GM21786 (cell line): Measurements from ENCODE around the gene PDP2.
"Not testable (repeated sequence)": the region's sequence is repeated elsewhere in the genome, so short reads cannot be mapped to it uniquely, and the experiment has no call there.

ENCODE experiments used
- ATAC-seq: cut with Tn5 transposase; IDR thresholded peaks from one replicate; pipeline ENCODE4 v1.9.1; 2021; ENCODE audit not compliant: unreplicated experiment

Gene PDP2

DNA sequence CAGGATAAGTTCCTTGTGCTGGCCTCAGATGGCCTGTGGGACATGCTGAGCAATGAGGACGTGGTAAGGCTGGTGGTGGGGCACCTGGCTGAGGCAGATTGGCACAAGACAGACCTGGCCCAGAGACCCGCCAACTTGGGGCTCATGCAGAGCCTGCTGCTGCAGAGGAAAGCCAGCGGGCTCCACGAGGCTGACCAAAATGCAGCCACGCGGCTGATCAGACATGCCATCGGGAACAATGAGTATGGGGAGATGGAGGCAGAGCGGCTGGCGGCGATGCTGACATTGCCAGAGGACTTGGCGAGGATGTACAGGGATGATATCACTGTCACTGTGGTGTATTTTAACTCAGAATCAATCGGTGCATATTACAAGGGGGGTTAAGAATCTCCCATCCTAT is 5.2 kb downstream of the PDP2 start:
- no peak for ATAC-seq

DNA sequence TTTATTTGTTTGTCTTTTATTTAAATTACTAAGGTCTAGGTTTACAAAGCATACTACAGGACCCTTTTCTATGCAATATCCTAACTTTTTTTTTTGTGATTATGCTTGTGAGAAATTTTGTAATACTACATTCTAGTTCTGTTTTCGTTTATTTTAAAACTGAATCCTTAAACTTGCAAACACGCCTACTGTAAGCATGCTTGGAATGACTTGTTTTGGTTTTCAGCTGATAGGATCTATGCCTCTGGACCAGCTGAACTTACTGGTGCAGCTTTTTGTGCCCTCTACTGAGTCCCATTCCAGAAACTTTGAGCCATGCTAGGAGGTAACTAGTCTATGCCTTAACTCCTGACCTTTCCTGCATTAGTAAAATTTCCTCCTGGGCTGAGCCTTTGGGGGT is 6.0 kb downstream of the PDP2 start:
- no peak for ATAC-seq

DNA sequence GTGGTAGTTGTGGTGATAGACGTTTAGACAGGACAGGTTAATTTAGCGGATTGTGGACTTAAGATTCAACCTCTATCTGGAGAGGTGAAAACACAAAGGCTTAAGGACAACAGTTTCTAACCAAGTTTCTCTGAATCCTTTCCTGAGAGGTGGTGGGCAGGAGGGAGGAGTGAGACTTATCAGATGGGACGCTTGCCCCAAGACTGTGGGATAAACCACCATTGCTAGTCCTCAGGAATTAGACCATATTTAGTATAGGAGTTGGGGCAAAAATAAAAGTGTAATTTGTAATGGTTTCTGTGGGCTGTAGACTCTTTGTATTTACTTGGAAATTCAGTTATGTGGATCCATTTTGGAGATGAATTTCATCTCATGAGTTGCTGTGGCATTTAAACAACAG is 6.6 kb downstream of the PDP2 start:
- ATAC-seq, result no peak

DNA sequence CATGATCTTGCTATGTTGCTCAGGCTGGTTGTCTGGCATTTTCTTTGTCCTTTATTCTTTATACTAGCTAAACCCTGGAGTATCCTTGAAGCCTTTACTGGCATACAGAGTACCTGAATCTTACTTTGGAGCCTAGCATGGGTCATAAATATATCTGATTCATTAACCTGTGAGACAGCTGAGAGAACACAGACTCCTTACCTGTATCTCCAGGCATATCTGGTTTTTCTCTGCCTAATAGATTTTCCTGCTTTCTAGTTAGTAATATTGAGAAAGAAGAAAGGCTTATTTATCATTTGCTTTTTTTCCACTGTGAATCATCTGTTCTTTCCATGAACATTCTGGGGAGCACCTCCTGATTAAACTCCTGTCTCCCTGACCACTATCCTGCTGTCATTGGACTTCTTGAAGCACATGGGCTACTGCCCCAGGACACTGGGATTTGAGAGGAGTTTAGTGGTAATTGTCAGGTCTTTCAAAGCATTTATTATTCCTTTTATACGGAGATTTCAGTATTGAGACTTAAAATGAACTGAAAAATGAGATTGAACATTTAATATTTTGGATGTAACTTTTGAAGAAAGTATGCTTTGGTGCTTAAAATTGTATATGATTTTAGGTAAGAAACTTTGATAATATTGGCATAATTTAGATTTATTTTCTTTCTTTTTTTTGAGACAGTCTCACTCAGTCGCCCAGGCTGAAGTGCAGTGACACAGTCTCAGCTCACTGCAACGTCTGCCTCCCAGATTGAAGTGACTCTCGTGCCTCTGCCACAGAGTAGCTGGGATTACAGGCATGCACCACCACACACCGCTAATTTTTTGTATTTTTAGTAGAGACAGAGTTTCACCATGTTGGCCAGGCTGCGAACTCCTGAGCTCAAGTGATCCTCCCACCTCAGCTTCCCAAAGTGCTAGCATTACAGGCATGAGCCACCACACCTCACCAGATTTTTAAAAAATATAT is 8.6 kb downstream of the PDP2 start:
- ATAC-seq, result no peak

DNA sequence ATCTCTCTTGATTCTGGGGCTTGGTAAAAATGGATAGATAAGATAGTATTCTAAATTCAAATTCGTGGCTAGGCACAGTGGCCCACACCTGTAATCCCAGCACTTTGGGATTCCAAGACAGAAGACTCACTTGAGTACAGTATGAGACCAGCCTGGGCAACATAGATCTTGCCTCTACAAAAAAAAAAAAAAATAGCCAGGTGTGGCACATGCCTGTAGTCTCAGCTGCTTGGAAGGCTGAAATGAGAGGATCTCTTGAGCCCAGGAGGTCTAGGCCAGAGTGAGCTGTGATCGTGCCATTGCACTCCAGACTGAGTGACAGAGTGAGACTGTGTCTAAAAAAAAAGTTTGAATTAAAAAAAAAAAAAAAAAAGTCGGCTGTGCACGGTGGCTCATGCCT is 9.3 kb downstream of the PDP2 start:
- ATAC-seq, result no peak

DNA sequence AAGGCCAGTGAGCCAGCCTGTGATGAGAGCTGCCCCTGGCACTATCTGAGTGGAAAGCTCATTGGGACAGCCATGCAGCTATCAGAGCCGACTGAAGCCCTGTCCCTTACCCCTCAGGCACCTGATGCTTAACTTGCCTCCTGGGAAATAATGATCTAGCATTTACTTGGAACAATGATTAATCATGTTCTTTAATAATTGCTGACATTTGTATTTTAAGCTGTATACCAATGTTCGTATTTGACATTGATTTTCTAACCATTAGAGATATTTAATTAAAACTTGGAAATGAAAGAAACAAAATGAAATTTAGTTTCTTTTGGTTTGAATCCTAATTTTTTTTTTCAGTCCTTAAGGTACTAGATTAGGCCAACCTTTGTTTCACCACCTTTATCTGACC is 10.5 kb downstream of the PDP2 start:
- ATAC-seq, result no peak

DNA sequence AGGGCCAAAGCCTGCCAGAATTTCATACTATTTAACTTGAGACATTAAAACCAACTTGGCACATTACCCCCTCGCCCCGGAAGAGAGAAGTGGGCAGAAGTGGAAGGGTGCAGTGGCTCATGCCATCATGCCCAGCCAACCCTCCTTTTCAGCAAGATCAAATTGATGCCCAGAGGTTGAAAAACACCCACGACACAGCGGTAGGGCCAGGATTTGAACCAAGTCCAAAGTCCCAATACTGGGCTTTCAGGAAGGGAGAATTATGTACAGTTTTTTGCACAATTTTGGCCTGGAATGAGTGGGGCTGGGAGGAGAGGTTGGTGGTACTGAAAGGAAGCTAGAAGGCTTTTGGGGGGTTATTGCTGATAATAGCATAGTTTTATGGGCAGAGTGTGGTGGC is 11.0 kb downstream of the PDP2 start:
- ATAC-seq, result no peak

DNA sequence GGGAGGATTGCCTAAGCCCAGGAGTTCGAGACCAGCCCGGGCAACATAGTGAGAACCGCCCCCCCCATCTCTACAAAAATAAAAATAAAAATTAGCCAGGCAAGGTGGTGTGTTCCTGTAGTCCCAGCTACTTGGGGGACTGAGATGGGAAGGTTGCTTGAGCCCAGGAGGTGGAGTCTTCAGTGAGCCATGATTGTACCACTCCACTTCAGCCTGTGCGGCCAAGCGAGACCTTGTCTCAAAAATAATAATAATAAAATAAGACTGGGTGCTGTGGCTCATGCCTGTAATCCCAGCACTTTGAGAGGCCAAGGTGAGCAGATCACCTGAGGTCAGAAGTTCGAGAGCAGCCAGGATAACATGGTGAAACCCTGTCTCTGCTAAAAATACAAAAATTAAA is 11.5 kb downstream of the PDP2 start:
- no peak for ATAC-seq

DNA sequence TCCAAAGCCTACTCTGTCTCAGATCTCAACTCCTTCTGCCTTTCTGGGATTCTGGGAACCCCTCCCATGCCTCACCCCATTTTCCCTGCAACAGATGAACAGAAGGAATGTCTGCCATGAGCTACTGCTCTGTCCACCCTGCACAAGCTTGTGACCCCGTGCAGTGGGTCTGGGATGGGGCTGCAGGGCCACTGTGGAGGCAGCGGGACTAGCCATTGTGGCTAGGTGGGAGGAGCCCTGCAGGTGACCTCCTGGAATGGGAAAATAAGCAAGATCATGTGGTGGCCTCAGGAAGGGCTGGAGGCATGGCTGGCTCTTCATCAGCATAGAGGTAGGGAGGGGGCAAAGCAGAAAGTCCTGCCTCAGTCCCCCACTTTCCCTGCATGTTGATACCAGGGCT is 13.7 kb downstream of the PDP2 start:
- no peak for ATAC-seq

DNA sequence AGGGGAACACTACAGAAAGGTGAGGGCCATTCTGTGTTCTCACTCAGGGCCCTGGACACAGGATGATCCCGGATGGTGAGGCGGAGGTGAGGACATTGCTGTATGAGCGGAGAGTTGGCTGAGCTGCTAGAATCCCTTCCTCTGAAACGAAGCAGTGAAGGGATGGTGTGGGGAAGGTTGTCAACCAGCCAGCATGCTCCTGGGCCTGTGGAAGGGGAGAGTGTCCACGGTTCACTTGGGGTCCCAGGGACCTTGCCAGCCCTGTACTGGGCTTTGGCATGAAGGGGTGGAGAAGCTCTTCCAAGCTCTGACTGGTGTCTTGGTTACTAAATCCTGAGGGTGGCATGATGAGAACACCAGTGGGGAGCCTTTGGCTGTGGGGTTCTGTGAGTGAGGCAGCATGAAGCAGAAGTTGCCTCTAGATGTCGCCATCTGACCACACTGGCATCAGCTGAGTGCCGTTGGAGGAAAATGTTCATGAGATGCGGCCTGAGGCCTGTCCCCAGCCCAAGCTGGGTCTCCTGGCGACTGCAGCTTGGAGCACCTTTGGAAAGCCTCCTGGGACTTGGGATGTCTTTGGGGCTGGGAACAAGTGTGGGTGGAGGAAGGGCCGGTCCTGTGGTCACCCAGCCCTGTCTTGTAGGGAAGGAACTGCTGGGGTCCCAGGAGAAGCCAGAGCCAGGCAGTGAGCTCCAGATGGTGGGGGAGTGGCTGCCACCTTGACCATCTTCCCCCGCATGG is 14.8 kb downstream of the PDP2 start:
- no peak for ATAC-seq

DNA sequence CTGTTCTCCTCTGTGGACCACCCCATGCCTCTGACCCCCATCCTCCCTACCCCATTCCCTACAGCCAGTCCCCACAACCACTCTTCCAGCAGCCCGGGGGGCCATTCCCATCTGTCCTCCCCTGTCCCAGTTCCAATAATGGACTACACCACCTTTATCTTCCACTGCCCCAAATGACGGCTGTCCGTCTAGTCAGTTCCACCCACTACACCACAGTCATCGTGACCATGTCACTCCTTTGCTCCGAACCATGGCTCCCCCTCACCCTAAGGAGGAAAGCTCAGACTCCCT is 15.3 kb downstream of the PDP2 start:
- no peak for ATAC-seq

DNA sequence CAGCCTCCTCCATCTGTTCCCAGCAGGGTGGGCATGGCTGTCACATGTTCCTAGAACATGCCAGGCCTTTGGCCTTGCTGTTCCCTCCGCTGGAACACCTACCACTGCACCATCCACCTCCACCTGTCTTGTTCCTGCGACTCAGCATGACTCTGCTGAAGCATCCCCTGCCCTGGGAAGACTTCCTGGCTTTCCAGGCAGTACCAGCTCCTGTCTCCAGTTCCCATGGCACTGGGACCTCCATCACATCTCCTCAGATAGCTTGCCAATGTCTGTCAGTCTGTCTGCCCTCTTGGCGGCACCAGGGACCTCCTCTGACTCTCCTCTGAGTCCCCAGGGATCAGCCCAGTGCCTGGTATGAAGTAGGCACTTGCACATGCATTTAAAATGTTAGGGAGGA is 15.7 kb downstream of the PDP2 start:
- no peak for ATAC-seq

DNA sequence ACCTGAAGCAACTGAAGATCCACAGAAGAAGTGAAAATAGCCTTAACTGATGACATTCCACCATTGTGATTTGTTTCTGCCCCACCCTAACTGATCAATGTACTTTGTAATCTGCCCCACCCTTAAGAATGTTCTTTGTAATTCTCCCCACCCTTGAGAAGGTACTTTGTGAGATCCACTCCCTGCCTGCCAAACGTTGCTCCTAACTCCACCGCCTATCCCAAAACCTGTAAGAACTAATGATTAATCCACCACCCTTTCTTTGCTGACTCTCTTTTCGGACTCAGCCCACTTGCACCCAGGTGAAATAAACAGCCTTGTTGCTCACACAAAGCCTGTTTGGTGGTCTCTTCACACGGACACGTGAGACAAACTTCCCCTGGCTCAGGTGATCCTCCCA is 16.4 kb downstream of the PDP2 start:
- ATAC-seq, result not testable (repeated sequence)

DNA sequence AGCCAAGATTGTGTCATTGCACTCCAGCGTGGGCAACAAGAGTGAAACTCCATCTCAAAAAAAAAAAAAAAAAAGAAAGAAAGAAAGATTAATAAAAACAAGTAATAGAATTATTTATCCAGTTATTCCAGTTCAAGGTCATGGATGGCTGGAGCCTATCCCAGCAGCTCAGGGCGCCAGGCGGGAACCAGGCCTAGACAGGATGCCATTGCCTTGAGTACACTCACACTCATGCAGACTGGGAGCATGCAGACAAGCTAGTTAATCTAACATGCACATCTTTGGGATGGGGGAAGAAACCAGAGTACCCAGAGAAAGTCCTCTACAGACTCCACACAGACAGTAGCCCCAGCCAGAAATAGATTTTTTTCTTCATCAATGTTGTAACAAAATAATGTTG is 17.9 kb downstream of the PDP2 start:
- ATAC-seq, result no peak

DNA sequence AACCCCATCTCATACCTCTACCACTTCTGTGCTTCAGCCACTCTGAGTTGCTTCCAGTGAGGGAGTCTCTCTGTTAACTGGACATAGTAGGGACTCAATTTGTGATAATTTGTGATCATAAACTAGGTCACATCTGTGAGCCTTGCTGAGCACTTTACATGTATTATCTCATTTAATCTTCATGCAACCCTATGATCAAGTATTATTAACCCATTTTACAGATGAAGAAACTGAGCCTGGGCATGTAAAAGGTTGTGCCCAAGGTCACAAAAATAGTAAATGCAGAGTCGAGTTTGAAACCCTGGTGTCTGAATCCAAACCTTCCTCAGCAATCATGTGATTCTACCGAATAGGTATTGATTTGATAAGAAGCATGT is 18.6 kb downstream of the PDP2 start:
- ATAC-seq, result no peak

DNA sequence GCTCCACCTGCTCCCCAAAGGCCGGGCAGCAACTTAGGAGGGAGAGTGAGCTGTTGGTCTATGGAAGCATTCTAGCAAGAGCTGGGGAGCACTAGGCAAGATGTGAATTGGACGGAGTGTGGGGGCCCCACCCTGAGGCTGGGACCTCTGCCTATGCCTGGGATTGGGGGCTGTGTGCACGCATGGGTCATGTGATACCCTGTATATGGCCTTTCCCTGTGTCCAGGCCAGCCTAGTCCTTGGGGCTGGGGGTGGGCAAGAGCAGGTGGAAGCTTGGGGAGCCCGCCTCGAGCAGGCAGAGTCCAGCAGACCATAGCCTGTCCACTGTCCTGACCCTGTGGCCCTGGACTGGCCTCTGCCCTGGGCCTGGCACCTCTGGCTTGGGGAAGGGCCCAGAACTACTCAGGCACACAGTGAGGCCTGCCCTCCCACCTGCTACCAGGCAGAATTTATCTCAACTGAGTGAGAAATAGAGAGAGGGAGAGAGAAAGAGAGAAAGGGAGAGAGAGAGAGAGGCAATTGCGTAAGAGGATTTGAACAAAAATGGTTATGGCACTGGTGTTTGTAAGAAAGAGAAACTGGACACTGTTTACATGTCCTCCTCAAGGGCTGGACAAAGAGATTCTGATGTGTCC is 19.1 kb downstream of the PDP2 start:
- ATAC-seq, result no peak

DNA sequence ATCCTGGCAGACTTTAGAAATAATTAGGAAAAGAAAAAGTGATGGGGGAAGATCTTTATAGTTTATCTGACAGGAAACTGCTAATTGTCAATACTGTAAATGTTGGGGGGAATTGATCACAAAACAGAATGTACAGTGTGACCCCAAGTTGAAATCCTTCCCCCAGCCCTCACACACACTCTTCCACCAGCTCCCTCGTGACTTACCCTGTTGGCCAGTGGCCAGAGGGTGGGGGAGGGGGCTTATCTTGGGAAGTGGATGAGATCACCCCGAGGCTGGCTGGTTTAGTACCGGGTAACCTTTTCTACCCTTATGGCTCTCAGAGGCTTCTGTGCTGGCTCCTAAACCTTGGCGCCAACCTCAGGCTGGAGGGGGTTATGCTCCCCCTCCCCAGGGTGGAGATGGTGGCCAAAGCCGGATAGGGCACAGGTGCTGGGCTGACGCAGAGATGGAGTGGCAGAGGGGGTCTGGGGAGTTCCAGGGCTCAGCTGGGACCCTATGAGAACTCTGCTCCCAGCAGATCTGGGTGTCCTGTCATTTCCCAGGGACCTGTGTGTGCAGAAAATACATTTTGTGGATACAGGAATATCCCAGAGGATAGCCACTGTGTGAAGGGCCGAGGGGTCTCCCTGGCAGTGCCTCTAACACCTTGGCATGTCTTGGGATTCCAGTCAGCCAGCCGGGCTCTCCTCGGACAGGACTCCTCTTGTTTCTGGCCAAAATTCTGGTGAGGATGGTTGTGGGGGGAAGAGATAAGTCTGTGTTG is 19.8 kb downstream of the PDP2 start:
- no peak for ATAC-seq

DNA sequence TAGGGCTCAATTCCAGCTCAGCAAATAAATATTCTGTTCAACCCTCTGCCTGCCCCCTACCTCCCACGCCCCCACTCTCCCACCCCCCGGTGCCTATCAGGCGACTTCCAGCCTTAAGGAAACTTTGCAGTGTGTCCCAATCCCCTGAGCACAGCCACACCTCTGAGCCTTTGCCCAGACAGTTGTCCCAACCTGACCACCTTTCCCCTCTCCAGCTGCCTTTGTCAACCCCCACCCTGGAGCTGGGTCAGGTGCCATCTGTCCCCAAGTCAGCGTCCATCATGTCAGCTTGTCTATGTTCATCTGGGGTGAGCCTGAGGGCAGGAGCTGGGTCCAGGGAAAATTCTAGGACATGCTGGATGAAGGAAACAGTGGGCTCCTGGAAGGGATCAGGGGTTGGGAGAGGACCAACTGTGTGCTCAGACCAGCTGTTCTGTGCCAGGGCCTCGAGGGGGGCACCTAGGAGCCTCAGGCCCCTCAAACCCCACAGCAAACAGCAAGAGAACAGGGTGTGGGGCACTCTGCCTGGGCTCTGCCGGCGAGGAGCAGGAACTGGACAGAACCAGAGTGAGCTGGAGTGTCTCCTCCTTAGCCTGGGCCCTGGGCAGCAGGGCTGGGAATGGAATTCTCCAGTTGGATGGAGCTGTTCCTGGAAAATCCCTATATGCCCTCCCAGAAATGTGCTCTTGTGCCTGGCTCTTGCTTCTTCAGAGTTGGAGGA is 20.6 kb downstream of the PDP2 start:
- no peak for ATAC-seq

DNA sequence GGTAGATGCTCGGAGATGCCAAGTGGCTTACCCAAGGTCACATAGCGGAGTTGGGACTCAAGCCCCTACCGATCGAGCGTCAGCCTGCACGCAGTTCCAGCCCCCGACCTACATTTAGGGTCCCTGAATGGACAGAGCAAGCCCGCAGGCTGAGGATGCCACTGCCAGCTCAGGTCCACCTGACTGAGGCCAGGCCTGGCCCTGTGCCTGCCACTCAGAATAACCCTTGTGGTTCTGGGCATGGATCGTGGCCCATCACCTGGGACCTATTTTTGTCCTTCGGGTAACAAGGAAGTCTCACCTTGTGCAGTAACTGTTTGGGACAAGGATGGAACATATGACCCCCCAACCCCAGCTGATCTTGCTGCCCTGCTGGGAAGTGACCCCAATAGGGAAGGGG is 21.3 kb downstream of the PDP2 start:
- ATAC-seq, result no peak

DNA sequence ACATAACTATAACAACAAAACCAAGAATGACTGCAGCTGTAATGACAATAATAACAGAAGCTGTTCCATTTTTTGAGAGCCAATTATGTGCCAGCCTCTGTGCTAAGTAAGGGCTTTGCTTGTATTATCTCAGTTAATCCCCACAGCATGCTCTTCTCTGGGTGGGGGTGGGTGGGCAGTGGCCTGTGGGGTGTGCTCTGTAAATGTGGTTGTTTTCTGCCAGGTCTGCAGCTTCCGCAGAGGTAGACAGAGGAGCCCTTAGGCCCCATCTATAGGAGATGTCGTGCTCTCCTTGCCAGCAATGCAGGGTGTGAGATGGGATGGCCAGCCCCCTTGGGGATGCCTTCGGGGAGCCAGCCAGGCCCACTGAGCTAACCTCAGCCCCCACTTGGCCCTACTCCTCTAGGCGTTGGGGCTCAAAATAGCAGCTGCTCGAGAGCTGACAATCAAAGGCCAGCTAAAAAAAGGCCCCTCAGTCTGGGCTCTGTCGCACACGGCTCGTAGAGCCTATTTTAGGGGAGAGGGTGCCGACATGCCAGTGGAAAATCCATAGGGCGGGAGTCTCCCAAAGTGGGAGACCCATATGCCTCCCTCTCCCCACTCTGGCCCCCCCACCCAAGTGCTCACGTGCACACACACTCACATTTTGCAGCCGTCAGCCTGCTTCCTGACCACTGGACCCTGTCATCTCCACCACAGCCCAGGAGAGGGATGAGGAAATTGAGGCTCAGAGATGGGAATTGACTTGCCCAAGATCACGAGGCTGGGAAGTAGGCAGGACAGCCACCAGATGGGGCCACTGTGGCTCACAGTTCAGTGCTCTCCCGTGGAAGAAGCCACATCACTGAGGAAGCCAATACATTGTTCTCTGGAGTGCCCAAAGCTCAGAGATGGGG is 22.6 kb downstream of the PDP2 start:
- ATAC-seq, result no peak
